HFFc6 (cell line): ENCODE data around the gene ABCD2. TPM values are rescaled to one million over a fixed set of nuclear protein-coding genes. Genes with fewer than 3 reads are reported as not detected.
"Not testable (repeated sequence)": the region's sequence is repeated elsewhere in the genome, so short reads cannot be mapped to it uniquely, and the experiment has no call there.

ENCODE experiments used
- DNase-seq: peaks from one replicate; pipeline ENCODE4 v3.0.0-alpha.2; 2018
- H3K27ac Mint-ChIP-seq: 2 replicates; pipeline ENCODE4 v1.8.0; 2020; ENCODE audit warnings: mild to moderate bottlenecking, mixed read lengths
- H3K27me3 Mint-ChIP-seq: 2 replicates; pipeline ENCODE4 v1.8.0; 2021; ENCODE audit warnings: mild to moderate bottlenecking, moderate library complexity, mixed read lengths; ENCODE audit not compliant: insufficient read depth
- H3K36me3 Mint-ChIP-seq: 2 replicates; pipeline ENCODE4 v1.8.0; 2021; ENCODE audit warnings: low read depth, mixed read lengths
- H3K4me1 Mint-ChIP-seq: 2 replicates; pipeline ENCODE4 v1.8.0; 2020; ENCODE audit warnings: low read depth, mixed read lengths
- H3K4me3 Mint-ChIP-seq: 2 replicates; pipeline ENCODE4 v1.8.0; 2020; ENCODE audit warnings: mild to moderate bottlenecking, moderate library complexity, mixed read lengths
- H3K9me3 Mint-ChIP-seq: 2 replicates; pipeline ENCODE4 v1.8.0; 2020; ENCODE audit warnings: mild to moderate bottlenecking, mixed read lengths
- CTCF ChIP-seq: fragments of 200-600 bp; sonication (generic); IDR thresholded peaks from 2 replicates; pipeline ENCODE4 v1.5.0; 2021; ENCODE audit warnings: antibody characterized with exemption, mild to moderate bottlenecking
- total RNA-seq, 6 experiments: library from RNA; stranded (reverse); fragmentation: NEBNext Ultra II Directional; extraction: Animal tissue kit (Norgen Biotek cat#: 25700); gene quantifications; 2 replicates in 1 of 6; 3 replicates in 5 of 6; pipeline ENCODE4 v1.2.3, GENCODE V29; 2021

Gene ABCD2
- total RNA-seq, 6 experiments from 2014 or later, result not detected

- TF ChIP-seq CTCF, result no peak
Observed at GRCh38 chr12:39553476-39553875, 66.1 kb downstream of the ABCD2 start.

DNA sequence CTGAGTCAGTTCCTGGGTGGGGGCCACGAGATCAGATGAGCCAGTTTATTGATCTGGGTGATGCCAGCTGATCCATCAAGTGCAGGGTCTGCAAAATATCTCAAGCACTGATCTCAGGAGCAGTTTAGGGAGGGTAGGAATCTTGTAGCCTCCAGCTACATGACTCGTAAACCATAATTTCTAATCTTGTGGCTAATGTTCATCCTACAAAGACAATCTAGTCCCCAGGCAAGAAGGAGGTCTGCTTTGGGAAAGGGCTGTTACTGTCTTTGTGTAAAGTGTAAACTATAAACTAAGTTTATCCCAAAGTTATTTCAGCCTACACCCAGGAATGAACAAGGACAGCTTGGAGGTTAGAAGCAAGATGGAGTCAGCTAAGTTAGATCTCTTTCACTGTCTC is 75.4 kb downstream of the ABCD2 start:
- H3K27me3 Mint-ChIP-seq, H3K4me1 Mint-ChIP-seq, H3K36me3 Mint-ChIP-seq, H3K4me3 Mint-ChIP-seq, DNase-seq, H3K27ac Mint-ChIP-seq: not testable (repeated sequence)
- H3K9me3 Mint-ChIP-seq, result peaks cover 10% of the 10 kb centered on the region

More at GRCh38 chr12:39553476-39553875, 66.1 kb downstream of the ABCD2 start:
- Mint-ChIP-seq H3K4me3 (no peak overlapping the region), H3K27ac (no peak overlapping the region), H3K36me3 (peaks cover 11% of the 10 kb centered on the region), H3K27me3 (no peaks in the 10 kb centered on the region), H3K9me3 (peaks cover 32% of the 10 kb centered on the region), H3K4me1 (no peaks in the 10 kb centered on the region)
- no peak for DNase-seq

GRCh38 chr12:39541471-39541870 is 78.1 kb downstream of the ABCD2 start:
- DNase-seq, result no peak
- Mint-ChIP-seq H3K27ac (no peak overlapping the region), H3K27me3 (no peaks in the 10 kb centered on the region; the same call in 1 of the 2 replicates), H3K9me3 (peaks cover 12% of the 10 kb centered on the region), H3K4me1 (no peaks in the 10 kb centered on the region), H3K4me3 (no peak overlapping the region), H3K36me3 (no peaks in the 10 kb centered on the region; the same call in 1 of the 2 replicates)
- TF ChIP-seq CTCF, result no peak

- no peak for DNase-seq
- no peaks in the 10 kb centered on the region; the same call in 1 of the 2 replicates for H3K27me3 Mint-ChIP-seq
- no peak for TF ChIP-seq CTCF
- H3K4me3 Mint-ChIP-seq, result no peak overlapping the region
- H3K9me3 Mint-ChIP-seq, result peaks cover 12% of the 10 kb centered on the region
- H3K4me1 Mint-ChIP-seq, result no peaks in the 10 kb centered on the region
- H3K36me3 Mint-ChIP-seq, result no peaks in the 10 kb centered on the region; the same call in 1 of the 2 replicates
- no peak overlapping the region for H3K27ac Mint-ChIP-seq
Observed at GRCh38 chr12:39538679-39539104, 80.9 kb downstream of the ABCD2 start.

GRCh38 chr12:39533951-39534350 is 85.7 kb downstream of the ABCD2 start:
- H3K4me3 Mint-ChIP-seq, result no peak overlapping the region
- TF ChIP-seq CTCF, result no peak
- H3K27me3 Mint-ChIP-seq, result no peaks in the 10 kb centered on the region; the same call in 1 of the 2 replicates
- no peak for DNase-seq
- H3K27ac Mint-ChIP-seq, result no peak overlapping the region
- H3K36me3 Mint-ChIP-seq, result no peaks in the 10 kb centered on the region
- peaks cover 15% of the 10 kb centered on the region; the same call in 1 of the 2 replicates for H3K9me3 Mint-ChIP-seq
- H3K4me1 Mint-ChIP-seq, result no peaks in the 10 kb centered on the region

DNA sequence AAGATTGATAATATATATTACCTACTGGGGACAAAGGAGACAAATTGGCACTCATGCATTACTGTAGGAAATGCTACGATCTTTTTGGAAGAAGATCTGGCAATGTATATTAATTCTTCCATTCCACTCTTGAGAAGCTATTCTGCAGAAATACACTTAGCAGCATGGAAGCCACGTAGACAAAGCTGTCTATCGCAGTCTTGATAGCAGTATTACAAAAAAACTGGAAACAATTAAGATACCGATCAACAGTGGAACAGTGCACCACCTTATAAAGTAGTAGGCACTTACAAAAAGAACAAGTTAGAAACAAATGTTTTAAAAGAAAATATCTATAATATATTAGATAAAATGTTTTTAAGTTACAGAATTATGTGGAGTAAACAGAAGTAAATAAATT is 87.2 kb downstream of the ABCD2 start:
- no peak for TF ChIP-seq CTCF
- DNase-seq, result no peak
- no peaks in the 10 kb centered on the region for H3K4me1 Mint-ChIP-seq
- H3K9me3 Mint-ChIP-seq, result peaks cover 20% of the 10 kb centered on the region
- no peaks in the 10 kb centered on the region for H3K36me3 Mint-ChIP-seq
- no peaks in the 10 kb centered on the region; the same call in 1 of the 2 replicates for H3K27me3 Mint-ChIP-seq
- H3K4me3 Mint-ChIP-seq, result no peak overlapping the region
- no peak overlapping the region for H3K27ac Mint-ChIP-seq
